Endodermal cell (in vitro differentiated cells): ENCODE measurements around the gene GALNT18. TPM values are rescaled to one million over a fixed set of nuclear protein-coding genes. Genes with fewer than 3 reads are reported as not detected.

ENCODE experiments used
- DNase-seq: peaks from one replicate; pipeline ENCODE4 v3.0.0-alpha.2; 2017
- H3K27ac ChIP-seq: 2 replicates; pipeline ENCODE4 v1.5.1; 2013; ENCODE audit warnings: mild to moderate bottlenecking, low read depth, low read length, moderate library complexity
- H3K27me3 ChIP-seq: 2 replicates; pipeline ENCODE4 v1.6.1; 2013; ENCODE audit warnings: mild to moderate bottlenecking, low read length, moderate library complexity; ENCODE audit not compliant: insufficient read depth, control insufficient read depth, poor library complexity, severe bottlenecking
- H3K36me3 ChIP-seq: 2 replicates; pipeline ENCODE4 v1.7.0; 2013; ENCODE audit warnings: mild to moderate bottlenecking, low read length, moderate library complexity; ENCODE audit not compliant: control insufficient read depth, insufficient read depth
- H3K4me1 ChIP-seq: one replicate; pipeline ENCODE4 v1.7.0; 2013; ENCODE audit warnings: low read length; ENCODE audit not compliant: control insufficient read depth, insufficient read depth
- H3K4me3 ChIP-seq: 2 replicates; pipeline ENCODE4 v1.5.1; 2013; ENCODE audit warnings: mild to moderate bottlenecking, low read length, moderate library complexity
- H3K9ac ChIP-seq: 2 replicates; pipeline ENCODE4 v1.6.1; 2013; ENCODE audit warnings: mild to moderate bottlenecking, low read length, moderate library complexity; ENCODE audit not compliant: poor library complexity, severe bottlenecking; ENCODE audit errors: extremely low read depth
- H3K9me3 ChIP-seq: 2 replicates; pipeline ENCODE4 v1.6.1; 2013; ENCODE audit warnings: mild to moderate bottlenecking, low read length, moderate library complexity; ENCODE audit not compliant: control insufficient read depth
- H3K27ac Mint-ChIP-seq: 2 replicates; pipeline ENCODE4 v1.8.0; 2020; ENCODE audit warnings: mixed read lengths
- H3K27me3 Mint-ChIP-seq: 2 replicates; pipeline ENCODE4 v1.8.0; 2021; ENCODE audit warnings: mild to moderate bottlenecking, mixed read lengths; ENCODE audit not compliant: insufficient read depth
- H3K36me3 Mint-ChIP-seq: 2 replicates; pipeline ENCODE4 v1.8.0; 2020; ENCODE audit warnings: low read depth, mixed read lengths
- H3K4me1 Mint-ChIP-seq: 2 replicates; pipeline ENCODE4 v1.8.0; 2020; ENCODE audit warnings: mixed read lengths
- H3K4me3 Mint-ChIP-seq: 2 replicates; pipeline ENCODE4 v1.8.0; 2020; ENCODE audit warnings: mild to moderate bottlenecking, moderate library complexity, mixed read lengths
- H3K9me3 Mint-ChIP-seq: 2 replicates; pipeline ENCODE4 v1.8.0; 2020; ENCODE audit warnings: mild to moderate bottlenecking, mixed read lengths
- CTCF ChIP-seq: fragments of 200-600 bp; sonication (generic); conservative IDR thresholded peaks from 2 replicates; pipeline ENCODE4 v1.5.0; 2021; ENCODE audit warnings: antibody characterized with exemption, mild to moderate bottlenecking
- WGBS, 2 experiments: methylation state at CpG; one replicate each; pipeline versions ENCODE4 v1.1.5 to v1.1.7; 2013; ENCODE audit warnings: missing lambda C conversion rate in 2 of 2, mixed read lengths in 1 of 2; ENCODE audit not compliant: insufficient coverage in 1 of 2, insufficient read length in 1 of 2; 5-methylcytosine and 5-hydroxymethylcytosine counted together
- total RNA-seq, 2 donors: library from RNA; stranded (reverse); fragmentation: NEBNext Ultra II Directional in 1 of 2; extraction: Animal tissue kit (Norgen Biotek cat#: 25700) in 1 of 2; gene quantifications; 2 replicates in 1 of 2; 3 replicates in 1 of 2; pipeline ENCODE4 v1.2.1, GENCODE V29; 2021

GALNT18 gene
- total RNA-seq, 2 donors from 2014 or later = 5.1 to 9.9 TPM

GRCh38 chr11:11415901-11416300 is 205.9 kb downstream of the GALNT18 start:
- H3K36me3 Mint-ChIP-seq = no peaks in the 10 kb centered on the region
- no peak for DNase-seq
- no peak overlapping the region for H3K4me3 Mint-ChIP-seq
- no peak overlapping the region for H3K9ac ChIP-seq
- H3K27me3 Mint-ChIP-seq = peaks cover 4% of the 10 kb centered on the region
- no peak overlapping the region for H3K27ac Mint-ChIP-seq
- peak overlapping the region; percentile 37 for H3K27ac ChIP-seq
- no peaks in the 10 kb centered on the region for H3K9me3 Mint-ChIP-seq
- no peak for TF ChIP-seq CTCF
- H3K4me3 ChIP-seq = no peak overlapping the region
- H3K9me3 ChIP-seq = no peaks in the 10 kb centered on the region
- no peaks in the 10 kb centered on the region for H3K4me1 ChIP-seq
- WGBS, 2 experiments = 83 to 87% methylated on average over 4 of the region's 4 CpGs
- no peaks in the 10 kb centered on the region for H3K36me3 ChIP-seq
- no peaks in the 10 kb centered on the region for H3K27me3 ChIP-seq
- H3K4me1 Mint-ChIP-seq = peaks cover 14% of the 10 kb centered on the region

- Mint-ChIP-seq H3K36me3 (no peaks in the 10 kb centered on the region), H3K4me3 (no peak overlapping the region), H3K27me3 (peaks cover 4% of the 10 kb centered on the region), H3K9me3 (no peaks in the 10 kb centered on the region), H3K27ac (no peak overlapping the region), H3K4me1 (peaks cover 15% of the 10 kb centered on the region)
- Histone ChIP-seq H3K36me3 (no peaks in the 10 kb centered on the region), H3K27me3 (no peaks in the 10 kb centered on the region), H3K9me3 (no peaks in the 10 kb centered on the region), H3K4me3 (no peak overlapping the region), H3K27ac (no peak overlapping the region), H3K4me1 (peaks cover 4% of the 10 kb centered on the region), H3K9ac (no peak overlapping the region)
- TF ChIP-seq CTCF = no peak
- WGBS, 2 experiments = 90 to 94% methylated on average over 6 to 7 of the region's 7 CpGs
- DNase-seq = no peak
Observed at GRCh38 chr11:11414996-11415395, 206.8 kb downstream of the GALNT18 start.

GRCh38 chr11:11413776-11414175 is 208.0 kb downstream of the GALNT18 start:
- peaks cover 22% of the 10 kb centered on the region for H3K4me1 Mint-ChIP-seq
- WGBS, 2 experiments = 95 to 99% methylated on average over 5 to 6 of the region's 6 CpGs
- Histone ChIP-seq H3K9me3 (no peaks in the 10 kb centered on the region), H3K4me3 (no peak overlapping the region), H3K36me3 (no peaks in the 10 kb centered on the region), H3K27me3 (no peaks in the 10 kb centered on the region), H3K9ac (no peak overlapping the region), H3K27ac (no peak overlapping the region), H3K4me1 (peaks cover 9% of the 10 kb centered on the region)
- H3K4me3 Mint-ChIP-seq = no peak overlapping the region
- no peaks in the 10 kb centered on the region for H3K36me3 Mint-ChIP-seq
- no peak for DNase-seq
- no peak overlapping the region for H3K27ac Mint-ChIP-seq
- TF ChIP-seq CTCF = no peak
- H3K9me3 Mint-ChIP-seq = no peaks in the 10 kb centered on the region
- H3K27me3 Mint-ChIP-seq = peaks cover 4% of the 10 kb centered on the region
